Left ventricle myocardium inferior (tissue), 1 donor: ENCODE data around the gene CCDC78. TPM values are rescaled to one million over a fixed set of nuclear protein-coding genes. Genes with fewer than 3 reads are reported as not detected.
"Not testable (repeated sequence)": the region's sequence is repeated elsewhere in the genome, so short reads cannot be mapped to it uniquely, and the experiment has no call there.

Experiments
- DNase-seq: peaks from one replicate; pipeline ENCODE4 v3.0.0-alpha.2; 2020
- H3K27ac ChIP-seq: fragments of 200-600 bp; replicated peaks from 2 replicates; pipeline ENCODE4 v1.8.0; 2021
- H3K27me3 ChIP-seq: fragments of 200-600 bp; 2 replicates; pipeline ENCODE4 v1.8.0; 2021; ENCODE audit warnings: low read depth
- H3K36me3 ChIP-seq: fragments of 200-600 bp; 2 replicates; pipeline ENCODE4 v1.8.0; 2021
- H3K4me1 ChIP-seq: fragments of 200-600 bp; 2 replicates; pipeline ENCODE4 v1.8.0; 2021
- H3K4me3 ChIP-seq: fragments of 200-600 bp; 2 replicates; pipeline ENCODE4 v1.8.0; 2021; ENCODE audit warnings: mild to moderate bottlenecking, moderate library complexity
- H3K9me3 ChIP-seq: fragments of 200-600 bp; replicated peaks from 2 replicates; pipeline ENCODE4 v1.8.0; 2021
- intact Hi-C: fragments of 100-400 bp; cut with micrococcal nuclease; formaldehyde crosslinking; loops from one replicate; pipeline ENCODE4 v1.11.0; 2022
- total RNA-seq: library from RNA; stranded (reverse); fragmentation: NEBNext Ultra II Directional; extraction: Animal tissue kit (Norgen Biotek cat#: 25700); gene quantifications from one replicate; pipeline ENCODE4 v1.2.1, GENCODE V29; 2021
- TF ChIP-seq, protein P1 (sequence below): fragments of 200-600 bp; IDR thresholded peaks from 2 replicates; pipeline ENCODE4 v1.8.0; 2021; ENCODE audit warnings: antibody characterized with exemption, mild to moderate bottlenecking, borderline replicate concordance
- donor health status: DM: no; HTN: yes; CAD: no; lungs with severe emphysema.

CCDC78 gene
- total RNA-seq, 1 donor from 2014 or later = 0.49 TPM

- intact Hi-C loops = no loop called here
These were observed 19.5 kb upstream of the CCDC78 start for GRCh38 chr16:745739-746138.

GRCh38 chr16:743794-744500, 17.7 kb upstream of the CCDC78 start:
- H3K27me3 ChIP-seq = peaks cover 40% of the 10 kb centered on the region
- intact Hi-C loops = no loop called here
- H3K36me3 ChIP-seq = peaks cover 4% of the 10 kb centered on the region
- H3K4me1 ChIP-seq = peaks cover 21% of the 10 kb centered on the region
- H3K4me3 ChIP-seq = no peak overlapping the region
- TF ChIP-seq, protein P1, sequence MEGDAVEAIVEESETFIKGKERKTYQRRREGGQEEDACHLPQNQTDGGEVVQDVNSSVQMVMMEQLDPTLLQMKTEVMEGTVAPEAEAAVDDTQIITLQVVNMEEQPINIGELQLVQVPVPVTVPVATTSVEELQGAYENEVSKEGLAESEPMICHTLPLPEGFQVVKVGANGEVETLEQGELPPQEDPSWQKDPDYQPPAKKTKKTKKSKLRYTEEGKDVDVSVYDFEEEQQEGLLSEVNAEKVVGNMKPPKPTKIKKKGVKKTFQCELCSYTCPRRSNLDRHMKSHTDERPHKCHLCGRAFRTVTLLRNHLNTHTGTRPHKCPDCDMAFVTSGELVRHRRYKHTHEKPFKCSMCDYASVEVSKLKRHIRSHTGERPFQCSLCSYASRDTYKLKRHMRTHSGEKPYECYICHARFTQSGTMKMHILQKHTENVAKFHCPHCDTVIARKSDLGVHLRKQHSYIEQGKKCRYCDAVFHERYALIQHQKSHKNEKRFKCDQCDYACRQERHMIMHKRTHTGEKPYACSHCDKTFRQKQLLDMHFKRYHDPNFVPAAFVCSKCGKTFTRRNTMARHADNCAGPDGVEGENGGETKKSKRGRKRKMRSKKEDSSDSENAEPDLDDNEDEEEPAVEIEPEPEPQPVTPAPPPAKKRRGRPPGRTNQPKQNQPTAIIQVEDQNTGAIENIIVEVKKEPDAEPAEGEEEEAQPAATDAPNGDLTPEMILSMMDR = no peak
- no peak overlapping the region for H3K27ac ChIP-seq
- no peak for DNase-seq
- H3K9me3 ChIP-seq = no peaks in the 10 kb centered on the region

More at GRCh38 chr16:745739-746138, 19.5 kb upstream of the CCDC78 start:
- Histone ChIP-seq H3K4me3 (no peak overlapping the region), H3K4me1 (peaks cover 6% of the 10 kb centered on the region), H3K36me3 (no peaks in the 10 kb centered on the region), H3K27ac (no peak overlapping the region), H3K9me3 (no peaks in the 10 kb centered on the region), H3K27me3 (peaks cover 40% of the 10 kb centered on the region)
- TF ChIP-seq, protein P1 = no peak
- no peak for DNase-seq

DNA sequence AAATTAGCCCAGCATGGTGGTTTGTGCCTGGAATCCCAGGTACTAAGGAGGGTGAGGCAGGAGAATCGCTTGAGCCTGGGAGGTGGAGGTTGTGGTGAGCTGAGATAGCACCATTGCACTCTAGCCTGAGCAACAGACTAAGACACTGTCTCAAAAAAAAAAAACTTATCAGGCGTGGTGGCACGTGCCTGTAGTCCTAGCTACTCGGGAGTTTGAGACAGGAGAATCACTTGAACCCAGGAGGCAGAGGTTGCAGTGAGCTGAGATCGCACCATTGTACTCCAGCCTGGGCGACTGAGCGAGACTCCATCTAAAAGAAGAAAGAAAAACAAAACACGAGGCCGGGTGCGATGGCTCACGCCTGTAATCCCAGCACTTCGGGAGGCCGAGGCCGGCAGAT, 16.7 kb upstream of the CCDC78 start:
- H3K4me3 ChIP-seq, DNase-seq, H3K27ac ChIP-seq, H3K36me3 ChIP-seq, intact Hi-C loops, H3K9me3 ChIP-seq: not testable (repeated sequence)
- H3K27me3 ChIP-seq = peaks cover 40% of the 10 kb centered on the region
- peaks cover 21% of the 10 kb centered on the region for H3K4me1 ChIP-seq

- DNase-seq = no peak
- Histone ChIP-seq H3K4me3 (no peak overlapping the region), H3K27ac (no peak overlapping the region), H3K36me3 (peaks cover 17% of the 10 kb centered on the region), H3K4me1 (peaks cover 21% of the 10 kb centered on the region), H3K9me3 (no peaks in the 10 kb centered on the region), H3K27me3 (peaks cover 40% of the 10 kb centered on the region)
- TF ChIP-seq, protein P1 = no peak
- intact Hi-C loops = no loop called here
These were observed 15.9 kb upstream of the CCDC78 start for GRCh38 chr16:741986-742629.

- Histone ChIP-seq H3K9me3 (no peaks in the 10 kb centered on the region), H3K27me3 (peaks cover 40% of the 10 kb centered on the region), H3K27ac (peak within 1 kb of the TSS; percentile 84), H3K4me3 (peak within 1 kb of the TSS; percentile 100), H3K4me1 (peaks cover 21% of the 10 kb centered on the region), H3K36me3 (peaks cover 28% of the 10 kb centered on the region)
- TF ChIP-seq, protein P1 = peak; percentile 96
- intact Hi-C loops = no loop called here
- peak; percentile 89 for DNase-seq
These were observed 14.7 kb upstream of the CCDC78 start, which contains the start of gene CIAO3 for GRCh38 chr16:740764-741505. Gene CIAO3 (minus strand): TSS chr16:740997. CDS start chr16:740985, 12 bp downstream.
